ENCODE data around the gene HDDC3. TPM values are rescaled to one million over a fixed set of nuclear protein-coding genes. Genes with fewer than 3 reads are reported as not detected.

HDDC3 gene
- total RNA-seq: 11.9 TPM
- 10 to 100 TPM in 7 of 8 donors, 1 to 10 TPM in 1; 10.0 to 13.5 (median 10.9) TPM for polyA plus RNA-seq (ENCODE audit: insufficient read depth in 1 of 8, insufficient read length in 8 of 8, low replicate concordance in 1 of 8)
- long read RNA-seq, donor 1, partial matches to known transcripts: 0 of 3 reads
- long read RNA-seq, donor 1, other reads (novel, unspliced or antisense): 0 of 3 reads
- long read RNA-seq, donor 2, partial matches to known transcripts: 0 of 1 reads
- long read RNA-seq, donor 2, other reads (novel, unspliced or antisense): 0 of 1 reads
- long read RNA-seq, donor 3, partial matches to known transcripts: 0 of 5 reads
- long read RNA-seq, donor 3, other reads (novel, unspliced or antisense): 0 of 5 reads
- long read RNA-seq, donor 4, partial matches to known transcripts: 0 of 4 reads
- long read RNA-seq, donor 4, other reads (novel, unspliced or antisense): 0 of 4 reads
- long read RNA-seq, donor 5, transcript HDDC3-202 (4 exons, 1,880 nt): major isoform, 7 of 10 reads
- long read RNA-seq, donor 5, partial matches to known transcripts: 0 of 10 reads
- long read RNA-seq, donor 5, other reads (novel, unspliced or antisense): 0 of 10 reads
- long read RNA-seq, donor 6, full-length matches to known transcripts: 18 of 18 reads
- long read RNA-seq, donor 6, partial matches to known transcripts: 0 of 18 reads
- long read RNA-seq, donor 6, other reads (novel, unspliced or antisense): 0 of 18 reads
- long read RNA-seq, donor 7, full-length matches to known transcripts: 10 of 10 reads
- long read RNA-seq, donor 7, partial matches to known transcripts: 0 of 10 reads
- long read RNA-seq, donor 7, other reads (novel, unspliced or antisense): 0 of 10 reads
- long read RNA-seq, donor 8, full-length matches to known transcripts: 6 of 6 reads
- long read RNA-seq, donor 8, partial matches to known transcripts: 0 of 6 reads
- long read RNA-seq, donor 8, other reads (novel, unspliced or antisense): 0 of 6 reads
- long read RNA-seq, donor 9, full-length matches to known transcripts: 7 of 7 reads
- long read RNA-seq, donor 9, partial matches to known transcripts: 0 of 7 reads
- long read RNA-seq, donor 9, other reads (novel, unspliced or antisense): 0 of 7 reads
- long read RNA-seq, donor 10, partial matches to known transcripts: 27 of 29 reads
- long read RNA-seq, donor 10, other reads (novel, unspliced or antisense): 0 of 29 reads
- long read RNA-seq, donor 11, partial matches to known transcripts: 0 of 6 reads
- long read RNA-seq, donor 11, other reads (novel, unspliced or antisense): 0 of 6 reads

GRCh38 chr15:90931828-90932659 is at the start of gene HDDC3:
HDDC3 (minus strand) TSS chr15:90932549; CDS start chr15:90932540, 9 bp downstream.
- WGBS (ENCODE audit: insufficient coverage): under 1% methylated on average over 35 of the region's 52 CpGs
- Histone ChIP-seq H3K27ac (ENCODE audit: low read length) (peak within 1 kb of the TSS; percentile 93), H3K4me3 (ENCODE audit: low read length) (peak within 1 kb of the TSS; percentile 83), H3K4me1 (ENCODE audit: control insufficient read depth, insufficient read depth, low read length) (peaks cover 51% of the 10 kb centered on the region), H3K9me3 (replicated peaks; ENCODE audit: control insufficient read depth, low read depth, low read length) (no peaks in the 10 kb centered on the region), H3K36me3 (ENCODE audit: control insufficient read depth, insufficient read depth, low read length) (peaks cover 10% of the 10 kb centered on the region), H3K27me3 (ENCODE audit: control insufficient read depth, insufficient read depth, low read length) (no peaks in the 10 kb centered on the region)
- DNase-seq: peak; percentile 93

- peaks cover 54% of the 10 kb centered on the region for H3K36me3 ChIP-seq (ENCODE audit: control insufficient read depth, insufficient read depth, low read length)
- WGBS (ENCODE audit: insufficient coverage): 100% methylated on average over 4 of the region's 5 CpGs
Observed at GRCh38 chr15:90982135-90982534, 49.8 kb upstream of the HDDC3 start.

GRCh38 chr15:90981681-90982080 is 49.3 kb upstream of the HDDC3 start:
- no peak overlapping the region for H3K4me3 ChIP-seq (ENCODE audit: low read length)
- DNase-seq: no peak
- H3K36me3 ChIP-seq (ENCODE audit: control insufficient read depth, insufficient read depth, low read length): peaks cover 54% of the 10 kb centered on the region
- H3K9me3 ChIP-seq (replicated peaks; ENCODE audit: control insufficient read depth, low read depth, low read length): no peaks in the 10 kb centered on the region
- 100% methylated on average over 1 of the region's 6 CpGs for WGBS (ENCODE audit: insufficient coverage)
- H3K27me3 ChIP-seq (ENCODE audit: control insufficient read depth, insufficient read depth, low read length): no peaks in the 10 kb centered on the region
- H3K27ac ChIP-seq (ENCODE audit: low read length): no peak overlapping the region
- no peaks in the 10 kb centered on the region for H3K4me1 ChIP-seq (ENCODE audit: control insufficient read depth, insufficient read depth, low read length)

More at GRCh38 chr15:90982135-90982534, 49.8 kb upstream of the HDDC3 start:
- H3K4me3 ChIP-seq (ENCODE audit: low read length): no peak overlapping the region
- no peak for DNase-seq
- no peaks in the 10 kb centered on the region for H3K4me1 ChIP-seq (ENCODE audit: control insufficient read depth, insufficient read depth, low read length)
- H3K27me3 ChIP-seq (ENCODE audit: control insufficient read depth, insufficient read depth, low read length): no peaks in the 10 kb centered on the region
- no peaks in the 10 kb centered on the region for H3K9me3 ChIP-seq (replicated peaks; ENCODE audit: control insufficient read depth, low read depth, low read length)
- no peak overlapping the region for H3K27ac ChIP-seq (ENCODE audit: low read length)

- no CpG with 5 or more reads among the region's 1 CpG for WGBS (ENCODE audit: insufficient coverage)
- no peak for DNase-seq
- H3K36me3 ChIP-seq (ENCODE audit: control insufficient read depth, insufficient read depth, low read length): peaks cover 62% of the 10 kb centered on the region
Observed at GRCh38 chr15:90979582-90979981, 47.2 kb upstream of the HDDC3 start.

GRCh38 chr15:90974216-90974615 is 41.9 kb upstream of the HDDC3 start:
- H3K9me3 ChIP-seq (replicated peaks; ENCODE audit: control insufficient read depth, low read depth, low read length): no peaks in the 10 kb centered on the region
- peaks cover 58% of the 10 kb centered on the region for H3K36me3 ChIP-seq (ENCODE audit: control insufficient read depth, insufficient read depth, low read length)
- 92% methylated on average over 20 of the region's 21 CpGs for WGBS (ENCODE audit: insufficient coverage)
- no peak overlapping the region for H3K27ac ChIP-seq (ENCODE audit: low read length)
- no peak for DNase-seq
- H3K27me3 ChIP-seq (ENCODE audit: control insufficient read depth, insufficient read depth, low read length): no peaks in the 10 kb centered on the region
- H3K4me3 ChIP-seq (ENCODE audit: low read length): no peak overlapping the region
- H3K4me1 ChIP-seq (ENCODE audit: control insufficient read depth, insufficient read depth, low read length): no peaks in the 10 kb centered on the region

More at GRCh38 chr15:90979582-90979981, 47.2 kb upstream of the HDDC3 start:
- no peak overlapping the region for H3K27ac ChIP-seq (ENCODE audit: low read length)
- no peak overlapping the region for H3K4me3 ChIP-seq (ENCODE audit: low read length)
- H3K4me1 ChIP-seq (ENCODE audit: control insufficient read depth, insufficient read depth, low read length): no peaks in the 10 kb centered on the region
- H3K9me3 ChIP-seq (replicated peaks; ENCODE audit: control insufficient read depth, low read depth, low read length): no peaks in the 10 kb centered on the region
- H3K27me3 ChIP-seq (ENCODE audit: control insufficient read depth, insufficient read depth, low read length): no peaks in the 10 kb centered on the region

- no peak overlapping the region for H3K4me3 ChIP-seq (ENCODE audit: low read length)
- no peaks in the 10 kb centered on the region for H3K27me3 ChIP-seq (ENCODE audit: control insufficient read depth, insufficient read depth, low read length)
- peaks cover 65% of the 10 kb centered on the region for H3K36me3 ChIP-seq (ENCODE audit: control insufficient read depth, insufficient read depth, low read length)
- DNase-seq: no peak
- no CpG with 5 or more reads among the region's 5 CpGs for WGBS (ENCODE audit: insufficient coverage)
- no peaks in the 10 kb centered on the region for H3K4me1 ChIP-seq (ENCODE audit: control insufficient read depth, insufficient read depth, low read length)
- no peak overlapping the region for H3K27ac ChIP-seq (ENCODE audit: low read length)
- no peaks in the 10 kb centered on the region for H3K9me3 ChIP-seq (replicated peaks; ENCODE audit: control insufficient read depth, low read depth, low read length)
Observed at GRCh38 chr15:90972133-90972532, 39.8 kb upstream of the HDDC3 start.

GRCh38 chr15:90970274-90970673 is 37.9 kb upstream of the HDDC3 start:
- H3K36me3 ChIP-seq (ENCODE audit: control insufficient read depth, insufficient read depth, low read length): peaks cover 72% of the 10 kb centered on the region
- H3K4me1 ChIP-seq (ENCODE audit: control insufficient read depth, insufficient read depth, low read length): no peaks in the 10 kb centered on the region
- H3K4me3 ChIP-seq (ENCODE audit: low read length): no peak overlapping the region
- 91% methylated on average over 5 of the region's 7 CpGs for WGBS (ENCODE audit: insufficient coverage)
- H3K9me3 ChIP-seq (replicated peaks; ENCODE audit: control insufficient read depth, low read depth, low read length): no peaks in the 10 kb centered on the region
- DNase-seq: no peak
- no peak overlapping the region for H3K27ac ChIP-seq (ENCODE audit: low read length)
- H3K27me3 ChIP-seq (ENCODE audit: control insufficient read depth, insufficient read depth, low read length): no peaks in the 10 kb centered on the region

- Histone ChIP-seq H3K4me3 (ENCODE audit: low read length) (no peak overlapping the region), H3K27me3 (ENCODE audit: control insufficient read depth, insufficient read depth, low read length) (no peaks in the 10 kb centered on the region), H3K4me1 (ENCODE audit: control insufficient read depth, insufficient read depth, low read length) (no peaks in the 10 kb centered on the region), H3K9me3 (replicated peaks; ENCODE audit: control insufficient read depth, low read depth, low read length) (no peaks in the 10 kb centered on the region), H3K36me3 (ENCODE audit: control insufficient read depth, insufficient read depth, low read length) (peaks cover 68% of the 10 kb centered on the region), H3K27ac (ENCODE audit: low read length) (no peak overlapping the region)
- DNase-seq: no peak
- WGBS (ENCODE audit: insufficient coverage): no CpG with 5 or more reads among the region's 1 CpG
Observed at GRCh38 chr15:90968434-90968833, 36.1 kb upstream of the HDDC3 start.

- no peak for DNase-seq
- 75% methylated on average over 2 of the region's 5 CpGs for WGBS (ENCODE audit: insufficient coverage)
- peaks cover 65% of the 10 kb centered on the region for H3K36me3 ChIP-seq (ENCODE audit: control insufficient read depth, insufficient read depth, low read length)
- no peaks in the 10 kb centered on the region for H3K9me3 ChIP-seq (replicated peaks; ENCODE audit: control insufficient read depth, low read depth, low read length)
- H3K4me1 ChIP-seq (ENCODE audit: control insufficient read depth, insufficient read depth, low read length): no peaks in the 10 kb centered on the region
- no peaks in the 10 kb centered on the region for H3K27me3 ChIP-seq (ENCODE audit: control insufficient read depth, insufficient read depth, low read length)
- no peak overlapping the region for H3K27ac ChIP-seq (ENCODE audit: low read length)
- H3K4me3 ChIP-seq (ENCODE audit: low read length): no peak overlapping the region
Observed at GRCh38 chr15:90967206-90967605, 34.9 kb upstream of the HDDC3 start.

All from muscle of leg (tissue), 16 donors.